Trophoblast cell (in vitro differentiated cells and primary cell): Measurements from ENCODE around the gene SENP5.

Experiments used
- DNase-seq, 2 donors: peaks; one replicate each; pipeline ENCODE4 v3.0.0-alpha.2; 2016
- H2AFZ ChIP-seq: 2 replicates; pipeline ENCODE4 v1.6.1; 2013; ENCODE audit warnings: low read length, moderate library complexity, mild to moderate bottlenecking; ENCODE audit not compliant: insufficient read depth, poor library complexity
- H2AK5ac ChIP-seq: 2 replicates; pipeline ENCODE4 v1.6.1; 2013; ENCODE audit warnings: mild to moderate bottlenecking, low read length
- H2BK120ac ChIP-seq: 2 replicates; pipeline ENCODE4 v1.6.1; 2013; ENCODE audit warnings: low read length, mild to moderate bottlenecking, moderate library complexity; ENCODE audit not compliant: insufficient read depth, poor library complexity
- H2BK12ac ChIP-seq: 2 replicates; pipeline ENCODE4 v1.6.1; 2013; ENCODE audit warnings: mild to moderate bottlenecking, low read length, moderate library complexity
- H2BK5ac ChIP-seq: 2 replicates; pipeline ENCODE4 v1.6.1; 2013; ENCODE audit warnings: low read length, low read depth, moderate library complexity, mild to moderate bottlenecking; ENCODE audit not compliant: poor library complexity
- H3K14ac ChIP-seq: 2 replicates; pipeline ENCODE4 v1.6.1; 2013; ENCODE audit warnings: mild to moderate bottlenecking, low read length
- H3K18ac ChIP-seq: 2 replicates; pipeline ENCODE4 v1.6.1; 2013; ENCODE audit warnings: mild to moderate bottlenecking, low read length
- H3K23ac ChIP-seq: 2 replicates; pipeline ENCODE4 v1.6.1; 2013; ENCODE audit warnings: low read length
- H3K27ac ChIP-seq: 2 replicates; pipeline ENCODE4 v1.5.1; 2013; ENCODE audit warnings: low read depth, mild to moderate bottlenecking, inconsistent platforms, low read length, moderate library complexity
- H3K27me3 ChIP-seq: 2 replicates; pipeline ENCODE4 v1.6.1; 2013; ENCODE audit warnings: inconsistent platforms, mild to moderate bottlenecking, low read length, moderate library complexity; ENCODE audit not compliant: insufficient read depth
- H3K36me3 ChIP-seq, 2 experiments: 1 replicate in 1 of 2; 2 replicates in 1 of 2; pipeline ENCODE4 v1.6.1; 2013; ENCODE audit warnings: low read length in 2 of 2, mild to moderate bottlenecking in 2 of 2, moderate library complexity in 1 of 2; ENCODE audit not compliant: insufficient read depth in 2 of 2, control insufficient read depth in 1 of 2
- H3K4ac ChIP-seq: 2 replicates; pipeline ENCODE4 v1.6.1; 2013; ENCODE audit warnings: low read depth, mild to moderate bottlenecking, low read length, moderate library complexity
- H3K4me1 ChIP-seq, 2 experiments: 1 replicate in 1 of 2; 2 replicates in 1 of 2; pipeline ENCODE4 v1.6.1; 2013; ENCODE audit warnings: low read length in 2 of 2, mild to moderate bottlenecking in 2 of 2, moderate library complexity in 1 of 2; ENCODE audit not compliant: insufficient read depth in 2 of 2, control insufficient read depth in 1 of 2
- H3K4me2 ChIP-seq: 2 replicates; pipeline ENCODE4 v1.6.1; 2013; ENCODE audit warnings: inconsistent platforms, mild to moderate bottlenecking, low read length, moderate library complexity
- H3K4me3 ChIP-seq: 2 replicates; pipeline ENCODE4 v1.5.1; 2013; ENCODE audit warnings: mild to moderate bottlenecking, low read depth, low read length, inconsistent platforms
- H3K79me1 ChIP-seq: one replicate; pipeline ENCODE4 v1.6.1; 2013; ENCODE audit warnings: low read length
- H3K79me2 ChIP-seq: 2 replicates; pipeline ENCODE4 v1.6.1; 2013; ENCODE audit warnings: low read length, mild to moderate bottlenecking; ENCODE audit not compliant: control insufficient read depth, insufficient read depth, poor library complexity
- H3K9ac ChIP-seq: 2 replicates; pipeline ENCODE4 v1.6.1; 2013; ENCODE audit warnings: mild to moderate bottlenecking, low read length
- H3K9me3 ChIP-seq: 2 replicates; pipeline ENCODE4 v1.6.1; 2013; ENCODE audit warnings: low read depth, mild to moderate bottlenecking, control low read depth, inconsistent platforms, low read length; ENCODE audit not compliant: insufficient read depth
- H4K12ac ChIP-seq: 2 replicates; pipeline ENCODE4 v1.6.1; 2013; ENCODE audit warnings: low read depth, mild to moderate bottlenecking, low read length, moderate library complexity
- H4K8ac ChIP-seq: 2 replicates; pipeline ENCODE4 v1.6.1; 2013; ENCODE audit warnings: low read depth, mild to moderate bottlenecking, low read length, moderate library complexity
- H4K91ac ChIP-seq: one replicate; pipeline ENCODE4 v1.6.1; 2013; ENCODE audit warnings: low read depth, mild to moderate bottlenecking, low read length, moderate library complexity
- WGBS: extraction: QIAGEN DNeasy Blood & Tissue Kit; methylation state at CpG from one replicate; pipeline ENCODE4 v1.1.7; 2013; ENCODE audit warnings: missing lambda C conversion rate; ENCODE audit not compliant: insufficient read length, insufficient coverage; ENCODE audit errors: extremely low coverage; 5-methylcytosine and 5-hydroxymethylcytosine counted together

The SENP5 gene

DNA sequence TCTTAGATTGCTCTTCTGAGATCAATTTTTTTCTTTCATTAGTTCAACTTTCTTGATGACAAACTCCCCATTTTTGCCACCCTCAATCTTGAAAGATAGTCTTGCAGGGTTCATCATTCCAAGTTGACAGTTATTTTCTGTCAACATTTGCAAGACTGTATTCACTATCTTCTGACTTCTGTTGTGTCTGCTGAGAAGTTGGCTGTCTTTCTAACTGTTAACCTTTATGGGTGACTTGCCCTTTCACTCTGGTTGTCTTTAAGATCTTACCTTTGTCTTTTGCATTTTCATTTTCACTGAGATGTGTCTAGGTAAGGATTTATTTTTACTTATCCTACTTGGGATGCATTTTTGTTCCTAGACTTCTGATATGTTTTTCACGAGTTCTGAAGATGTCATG is 115.5 kb downstream of the SENP5 start:
- H2AK5ac ChIP-seq = no peak overlapping the region
- no peak overlapping the region for H3K4ac ChIP-seq
- H2BK12ac ChIP-seq = no peak overlapping the region
- H2BK5ac ChIP-seq = no peak overlapping the region
- no peak overlapping the region for H3K27ac ChIP-seq
- no peaks in the 10 kb centered on the region for H3K4me1 ChIP-seq
- H4K91ac ChIP-seq = no peak overlapping the region
- H2AFZ ChIP-seq = no peak overlapping the region
- no peak overlapping the region for H3K9ac ChIP-seq
- no peaks in the 10 kb centered on the region for H3K27me3 ChIP-seq
- H3K4me3 ChIP-seq = no peak overlapping the region
- H3K4me2 ChIP-seq = no peak overlapping the region
- no peaks in the 10 kb centered on the region for H3K36me3 ChIP-seq
- no peak overlapping the region for H4K12ac ChIP-seq
- no peaks in the 10 kb centered on the region for H3K79me1 ChIP-seq
- WGBS = no CpG with 5 or more reads among the region's 1 CpG
- no peak overlapping the region for H3K14ac ChIP-seq
- no peak for DNase-seq
- no peak overlapping the region for H3K18ac ChIP-seq
- H3K23ac ChIP-seq = no peak overlapping the region
- H4K8ac ChIP-seq = no peak overlapping the region
- H2BK120ac ChIP-seq = no peak overlapping the region
- no peaks in the 10 kb centered on the region for H3K9me3 ChIP-seq
- H3K79me2 ChIP-seq = no peaks in the 10 kb centered on the region
